Kidney (tissue), 14 donors: ENCODE measurements around the gene IL4I1. TPM values are rescaled to one million over a fixed set of nuclear protein-coding genes. Genes with fewer than 3 reads are reported as not detected.

Experiments
- DNase-seq, 5 donors: peaks; one replicate each; pipeline ENCODE4 v3.0.0-alpha.2; 2013 to 2020
- FAIRE-seq: peaks from 2 replicates; lab custom pipeline; 2012; peaks lifted over from hg19 to GRCh38; lab: Jason Lieb, UNC
- H3K27ac ChIP-seq, 2 donors: one replicate each; pipeline ENCODE4 v1.7.0; 2013; ENCODE audit warnings: low read depth in 2 of 2, low read length in 2 of 2, inconsistent platforms in 1 of 2
- H3K27me3 ChIP-seq: one replicate; pipeline ENCODE4 v1.7.1; 2013; ENCODE audit warnings: low read length, inconsistent platforms; ENCODE audit not compliant: control insufficient read depth, insufficient read depth
- H3K36me3 ChIP-seq, 3 donors: one replicate each; pipeline versions ENCODE4 v1.7.0 to v1.7.1; 2013; ENCODE audit warnings: low read length in 3 of 3, control low read depth in 1 of 3, inconsistent platforms in 1 of 3; ENCODE audit not compliant: insufficient read depth in 3 of 3, control insufficient read depth in 2 of 3
- H3K4me1 ChIP-seq, 3 donors: one replicate each; pipeline versions ENCODE4 v1.7.0 to v1.7.1; 2013; ENCODE audit warnings: low read length in 3 of 3, inconsistent platforms in 1 of 3, low read depth in 1 of 3; ENCODE audit not compliant: control insufficient read depth in 2 of 3, insufficient read depth in 2 of 3
- H3K4me3 ChIP-seq, 3 donors: one replicate each; pipeline versions ENCODE4 v1.7.0 to v1.8.1; 2013; ENCODE audit warnings: low read length in 3 of 3, control low read depth in 1 of 3, inconsistent platforms in 1 of 3
- H3K9ac ChIP-seq, 3 donors: one replicate each; pipeline versions ENCODE4 v1.7.0 to v1.7.1; 2013; ENCODE audit warnings: low read length in 3 of 3, control low read depth in 1 of 3, inconsistent platforms in 1 of 3
- H3K9me3 ChIP-seq, 3 donors: one replicate each; pipeline versions ENCODE4 v1.7.0 to v1.7.1; 2013; ENCODE audit warnings: low read length in 3 of 3, control low read depth in 1 of 3, inconsistent platforms in 1 of 3; ENCODE audit not compliant: control insufficient read depth in 2 of 3, insufficient read depth in 1 of 3
- CTCF ChIP-seq: IDR thresholded peaks from 3 replicates; pipeline ENCODE4 v1.5.1; 2012; ENCODE audit warnings: mild to moderate bottlenecking, moderate library complexity, borderline replicate concordance; ENCODE audit not compliant: insufficient read depth; ENCODE audit errors: extremely low read depth
- intact Hi-C: fragments of 100-400 bp; cut with DNase I; formaldehyde crosslinking; loops from one replicate; pipeline ENCODE4 v1.11.1; 2022
- polyA plus RNA-seq: library from polyadenylated mRNA; stranded (reverse); fragments of 350-450 nt; fragmentation: Illumina TruSeq; extraction: RNeasy Lipid Tissue Mini Kit (QIAGEN cat#74804); gene quantifications from one replicate; pipeline ENCODE4 v1.2.3, GENCODE V29; 2014; ENCODE audit warnings: low read depth, low replicate concordance; ENCODE audit not compliant: insufficient read depth
- total RNA-seq: library from RNA; stranded (reverse); fragmentation: NEBNext Ultra II Directional; extraction: Animal tissue kit (Norgen Biotek cat#: 25700); gene quantifications from one replicate; pipeline ENCODE4 v1.2.1, GENCODE V29; 2021
- donor health status: control.
- donor health status: control.
- donor health status: control.
- donor health status: control.
- donor health status: control.
- donor health status: DM: yes; HTN: yes; CAD: no.
- donor health status: Normal renal cell carcinoma (clear cell type).

IL4I1 gene
- total and polyA plus RNA-seq, 2 donors from 2014 or later = 0.82 to 12.8 TPM

GRCh38 chr19:49879243-49879963 is 17.3 kb downstream of the IL4I1 start:
- DNase-seq = peak in 1 of 5 donors; percentile 58

GRCh38 chr19:49878744-49879070 is 18.0 kb downstream of the IL4I1 start:
- no peak for TF ChIP-seq CTCF
- FAIRE-seq (no peak), DNase-seq (no peak)
- Histone ChIP-seq H3K27ac (no peak overlapping the region), H3K36me3 (peaks cover 8 to 49% (median 28%) of the 10 kb centered on the region in 3 donors), H3K9ac (peak overlapping the region in 1 of 3 donors; percentile 77), H3K9me3 (peaks cover 0 to 5% (median 0%) of the 10 kb centered on the region in 3 donors), H3K4me1 (peaks cover 0 to 18% (median 14%) of the 10 kb centered on the region in 3 donors), H3K27me3 (no peaks in the 10 kb centered on the region), H3K4me3 (peak overlapping the region in 1 of 3 donors; percentile 91)
- intact Hi-C loops = no loop called here

More at GRCh38 chr19:49879243-49879963, 17.3 kb downstream of the IL4I1 start:
- no peak for TF ChIP-seq CTCF
- Histone ChIP-seq H3K4me3 (no peak overlapping the region), H3K4me1 (peaks cover 0 to 18% (median 14%) of the 10 kb centered on the region in 3 donors), H3K27me3 (no peaks in the 10 kb centered on the region), H3K9ac (no peak overlapping the region), H3K36me3 (peaks cover 8 to 56% (median 31%) of the 10 kb centered on the region in 3 donors), H3K27ac (no peak overlapping the region), H3K9me3 (peaks cover 0 to 5% (median 0%) of the 10 kb centered on the region in 3 donors)
- no peak for FAIRE-seq
- intact Hi-C loops = no loop called here

- Histone ChIP-seq H3K27me3 (no peaks in the 10 kb centered on the region), H3K4me1 (peaks cover 0 to 18% (median 14%) of the 10 kb centered on the region in 3 donors), H3K9ac (peak overlapping the region; percentile 77 to 90 (median 86)), H3K27ac (peak overlapping the region; percentile 99 to 100), H3K4me3 (peak overlapping the region; percentile 91 to 94 (median 94)), H3K36me3 (peaks cover 6 to 43% (median 22%) of the 10 kb centered on the region in 3 donors), H3K9me3 (peaks cover 0 to 3% (median 0%) of the 10 kb centered on the region in 3 donors)
- DNase-seq (peak; percentile 98 to 100 (median 99)), FAIRE-seq (no peak)
- intact Hi-C loops = no loop called here
- no peak for TF ChIP-seq CTCF
These were observed 18.6 kb downstream of the IL4I1 start for GRCh38 chr19:49877879-49878743.
